ENCODE measurements around the gene HS1BP3.

HS1BP3 gene

DNA sequence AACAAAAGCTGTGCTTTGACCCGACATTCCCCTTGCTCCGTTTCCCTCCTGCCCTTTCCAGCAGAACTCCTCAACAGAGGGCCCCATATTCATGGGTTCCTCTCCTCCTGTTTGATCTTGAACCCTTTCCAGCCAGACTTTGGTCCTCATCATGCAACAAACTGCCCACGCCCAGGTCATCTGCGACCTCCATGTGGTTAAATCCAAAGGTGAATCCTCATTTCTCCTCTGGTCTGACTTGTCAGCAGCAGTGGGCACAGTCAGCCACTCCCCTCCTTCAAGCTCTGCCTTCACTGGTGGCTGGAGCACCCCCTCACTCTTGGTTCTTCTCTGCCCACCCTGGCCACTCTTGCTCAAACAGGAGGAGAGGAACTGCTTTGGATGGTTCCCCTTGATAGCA lies 2.7 kb downstream of the HS1BP3 start:
- TF ChIP-seq, protein P1, sequence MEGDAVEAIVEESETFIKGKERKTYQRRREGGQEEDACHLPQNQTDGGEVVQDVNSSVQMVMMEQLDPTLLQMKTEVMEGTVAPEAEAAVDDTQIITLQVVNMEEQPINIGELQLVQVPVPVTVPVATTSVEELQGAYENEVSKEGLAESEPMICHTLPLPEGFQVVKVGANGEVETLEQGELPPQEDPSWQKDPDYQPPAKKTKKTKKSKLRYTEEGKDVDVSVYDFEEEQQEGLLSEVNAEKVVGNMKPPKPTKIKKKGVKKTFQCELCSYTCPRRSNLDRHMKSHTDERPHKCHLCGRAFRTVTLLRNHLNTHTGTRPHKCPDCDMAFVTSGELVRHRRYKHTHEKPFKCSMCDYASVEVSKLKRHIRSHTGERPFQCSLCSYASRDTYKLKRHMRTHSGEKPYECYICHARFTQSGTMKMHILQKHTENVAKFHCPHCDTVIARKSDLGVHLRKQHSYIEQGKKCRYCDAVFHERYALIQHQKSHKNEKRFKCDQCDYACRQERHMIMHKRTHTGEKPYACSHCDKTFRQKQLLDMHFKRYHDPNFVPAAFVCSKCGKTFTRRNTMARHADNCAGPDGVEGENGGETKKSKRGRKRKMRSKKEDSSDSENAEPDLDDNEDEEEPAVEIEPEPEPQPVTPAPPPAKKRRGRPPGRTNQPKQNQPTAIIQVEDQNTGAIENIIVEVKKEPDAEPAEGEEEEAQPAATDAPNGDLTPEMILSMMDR (IDR thresholded peaks at IDR 0.05) = no peak
- H3K27ac ChIP-seq = no peak overlapping the region

DNA sequence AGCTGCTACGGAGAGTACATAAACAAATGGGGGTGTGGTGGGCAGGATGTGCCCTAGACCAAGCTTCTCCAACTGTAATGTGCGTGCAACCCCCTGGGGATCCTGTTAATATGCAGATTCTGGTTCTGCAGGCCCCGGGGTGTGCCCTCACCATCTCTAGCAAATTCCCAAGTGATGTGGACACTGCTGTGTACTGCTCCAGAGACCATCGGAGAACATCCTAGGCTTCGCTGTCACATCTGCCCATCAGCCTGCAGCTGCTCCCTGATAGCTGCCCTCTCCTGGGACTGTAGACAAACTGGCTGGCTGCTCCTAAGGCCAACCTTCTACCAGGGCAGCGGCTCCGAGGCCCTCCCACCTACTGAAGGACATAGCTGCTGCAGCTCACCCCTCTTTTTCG lies 3.2 kb downstream of the HS1BP3 start:
- Histone ChIP-seq H3K4me3 (ENCODE audit: low read depth, low read length) (no peak overlapping the region), H3K79me2 (peaks cover 10% of the 10 kb centered on the region), H3K27me3 (ENCODE audit: control insufficient read depth, insufficient read depth, low read length) (no peaks in the 10 kb centered on the region), H3K36me3 (ENCODE audit: control insufficient read depth, insufficient read depth, low read length) (no peaks in the 10 kb centered on the region), H3K27ac (no peak overlapping the region), H3K4me1 (peaks cover 19% of the 10 kb centered on the region), H3K9me3 (ENCODE audit: control insufficient read depth, low read length) (no peaks in the 10 kb centered on the region), H2AFZ (no peak overlapping the region), H3K4me2 (ENCODE audit: low read length) (no peak overlapping the region), H3K9ac (no peak overlapping the region)
- TF ChIP-seq, protein P1 (IDR thresholded peaks at IDR 0.05) = no peak

More for the DNA sequence above, 2.7 kb downstream of the HS1BP3 start:
- Histone ChIP-seq H3K9me3 (ENCODE audit: control insufficient read depth, low read length) (no peaks in the 10 kb centered on the region), H3K4me2 (ENCODE audit: low read length) (no peak overlapping the region), H3K4me1 (peaks cover 19% of the 10 kb centered on the region), H3K27me3 (ENCODE audit: control insufficient read depth, insufficient read depth, low read length) (no peaks in the 10 kb centered on the region), H3K4me3 (ENCODE audit: low read depth, low read length) (no peak overlapping the region), H3K79me2 (peaks cover 10% of the 10 kb centered on the region), H3K36me3 (ENCODE audit: control insufficient read depth, insufficient read depth, low read length) (no peaks in the 10 kb centered on the region), H3K9ac (no peak overlapping the region), H2AFZ (no peak overlapping the region)

DNA sequence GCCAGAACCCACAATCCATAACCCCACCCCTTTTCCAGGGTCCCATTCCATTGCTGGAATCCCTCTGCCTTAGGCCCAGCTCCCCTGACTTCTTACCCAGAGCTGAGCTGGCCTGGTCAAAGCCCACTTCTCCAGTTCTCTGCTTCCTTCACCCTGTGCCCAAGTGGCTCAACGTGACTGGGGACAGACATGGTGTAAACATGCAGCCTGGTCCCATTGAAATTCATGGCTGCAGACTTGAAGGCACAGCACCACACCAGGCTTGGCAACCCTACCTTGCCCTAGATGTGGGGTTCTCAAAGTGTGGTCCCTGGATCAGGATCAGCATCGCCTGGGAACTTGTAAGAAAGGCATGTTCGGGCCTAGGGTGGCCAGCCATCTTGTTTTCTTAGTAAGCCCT lies 3.7 kb downstream of the HS1BP3 start:
- H3K9ac ChIP-seq = no peak overlapping the region
- H3K36me3 ChIP-seq (ENCODE audit: control insufficient read depth, insufficient read depth, low read length) = no peaks in the 10 kb centered on the region
- TF ChIP-seq, protein P1 (IDR thresholded peaks at IDR 0.05) = no peak
- no peak overlapping the region for H2AFZ ChIP-seq
- peaks cover 10% of the 10 kb centered on the region for H3K79me2 ChIP-seq
- no peak overlapping the region for H3K27ac ChIP-seq
- no peak overlapping the region for H3K4me2 ChIP-seq (ENCODE audit: low read length)
- no peaks in the 10 kb centered on the region for H3K27me3 ChIP-seq (ENCODE audit: control insufficient read depth, insufficient read depth, low read length)
- H3K9me3 ChIP-seq (ENCODE audit: control insufficient read depth, low read length) = no peaks in the 10 kb centered on the region
- peaks cover 19% of the 10 kb centered on the region for H3K4me1 ChIP-seq
- H3K4me3 ChIP-seq (ENCODE audit: low read depth, low read length) = no peak overlapping the region

DNA sequence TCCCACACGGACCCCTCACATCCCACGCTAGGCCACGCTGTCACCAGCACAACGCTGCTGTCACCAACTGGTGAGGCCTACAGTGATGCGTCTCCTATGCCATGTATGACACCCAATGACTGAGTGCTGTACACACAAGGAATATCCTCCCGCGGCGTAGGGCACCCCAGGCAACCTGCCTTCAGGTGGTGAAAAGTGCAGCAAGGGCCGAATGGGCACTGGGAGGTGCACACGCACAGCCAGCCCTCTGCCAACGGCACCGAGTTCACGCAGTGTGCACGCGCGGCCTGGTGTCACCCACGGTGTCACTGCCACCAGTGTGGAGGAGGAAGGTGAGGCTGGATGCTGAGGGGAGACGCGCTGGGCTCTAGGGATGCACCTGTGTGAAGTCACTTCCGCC lies 4.5 kb downstream of the HS1BP3 start:
- H3K9me3 ChIP-seq (ENCODE audit: control insufficient read depth, low read length) = no peaks in the 10 kb centered on the region
- H3K27me3 ChIP-seq (ENCODE audit: control insufficient read depth, insufficient read depth, low read length) = no peaks in the 10 kb centered on the region
- TF ChIP-seq, protein P1 (IDR thresholded peaks at IDR 0.05) = no peak
- H3K36me3 ChIP-seq (ENCODE audit: control insufficient read depth, insufficient read depth, low read length) = no peaks in the 10 kb centered on the region
- H3K4me1 ChIP-seq = peaks cover 14% of the 10 kb centered on the region
- H3K9ac ChIP-seq = no peak overlapping the region
- no peak overlapping the region for H3K27ac ChIP-seq
- H3K79me2 ChIP-seq = peaks cover 10% of the 10 kb centered on the region
- no peak overlapping the region for H3K4me3 ChIP-seq (ENCODE audit: low read depth, low read length)
- H3K4me2 ChIP-seq (ENCODE audit: low read length) = no peak overlapping the region
- H2AFZ ChIP-seq = no peak overlapping the region

DNA sequence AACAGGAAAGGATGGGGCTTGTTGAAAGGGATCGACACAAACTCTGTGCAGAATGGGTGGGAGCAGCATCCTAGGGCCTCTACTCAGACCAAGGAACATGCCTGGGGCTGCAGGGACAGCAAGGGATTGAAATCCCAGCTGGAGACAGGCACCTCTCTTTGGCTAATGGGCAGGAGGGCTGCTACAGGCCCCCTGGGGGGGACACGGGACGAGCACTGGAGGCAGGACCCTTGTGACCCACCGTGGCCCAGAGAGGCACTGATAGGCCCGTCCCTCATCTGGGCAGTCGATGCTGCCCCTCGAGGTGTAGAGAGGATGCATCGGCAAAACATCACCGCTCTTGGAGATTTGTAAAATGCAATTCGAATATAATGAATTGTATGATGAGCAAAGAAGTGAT lies 5.1 kb downstream of the HS1BP3 start:
- H2AFZ ChIP-seq = no peak overlapping the region
- TF ChIP-seq, protein P1 (IDR thresholded peaks at IDR 0.05) = no peak
- H3K4me1 ChIP-seq = peaks cover 14% of the 10 kb centered on the region
- H3K9me3 ChIP-seq (ENCODE audit: control insufficient read depth, low read length) = no peaks in the 10 kb centered on the region
- H3K27me3 ChIP-seq (ENCODE audit: control insufficient read depth, insufficient read depth, low read length) = no peaks in the 10 kb centered on the region
- no peak overlapping the region for H3K27ac ChIP-seq
- H3K9ac ChIP-seq = no peak overlapping the region
- H3K4me3 ChIP-seq (ENCODE audit: low read depth, low read length) = no peak overlapping the region
- no peak overlapping the region for H3K4me2 ChIP-seq (ENCODE audit: low read length)
- no peaks in the 10 kb centered on the region for H3K36me3 ChIP-seq (ENCODE audit: control insufficient read depth, insufficient read depth, low read length)
- peaks cover 10% of the 10 kb centered on the region for H3K79me2 ChIP-seq
